SK-N-SH (cell line): ENCODE measurements around the gene MYO18B. TPM values are rescaled to one million over a fixed set of nuclear protein-coding genes. Genes with fewer than 3 reads are reported as not detected.

Source experiments
- CTCF ChIA-PET: fragments of 300-600, 350-600 bp; formaldehyde crosslinking; extraction: SDS; loops from one replicate; lab custom pipeline; 2021; lab: Yijun Ruan, JAX
- POLR2A ChIA-PET: fragments of 350-600 bp; sonication (Branson Sonifier 250); formaldehyde crosslinking; extraction: SDS; loops from one replicate; lab custom pipeline; 2020; ENCODE audit warnings: antibody characterized with exemption, inconsistent platforms; lab: Yijun Ruan, JAX
- DNase-seq: peaks from one replicate; pipeline ENCODE4 v3.0.0; 2012
- H2AFZ ChIP-seq: fragments of 200-600 bp; sonication (generic); 2 replicates; pipeline ENCODE4 v1.8.1; 2016; ENCODE audit warnings: antibody characterized with exemption, mild to moderate bottlenecking, low read depth
- H3F3A ChIP-seq: fragments of 200-600 bp; sonication (generic); replicated peaks from 2 replicates; pipeline ENCODE3; 2016; ENCODE audit warnings: antibody characterized with exemption, mild to moderate bottlenecking; ENCODE audit not compliant: insufficient read depth
- H3K27ac ChIP-seq, 2 experiments: fragments of 200-500 bp in 1 of 2; fragments of 200-600 bp in 1 of 2; sonication (Bioruptor generic) in 1 of 2; sonication (generic), shearing (Covaris generic) in 1 of 2; 2 replicates each; pipeline versions ENCODE4 v1.5.1 to v1.6.1; 2014 to 2016; ENCODE audit warnings: low read depth in 2 of 2, inconsistent platforms in 1 of 2, low read length in 1 of 2, mild to moderate bottlenecking in 1 of 2, mixed read lengths in 1 of 2
- H3K27me3 ChIP-seq: fragments of 200-600 bp; sonication (generic), shearing (Covaris generic); 2 replicates; pipeline ENCODE4 v1.6.1; 2016; ENCODE audit warnings: mixed run types; ENCODE audit not compliant: insufficient read depth
- H3K36me3 ChIP-seq, 2 experiments: fragments of 200-500 bp in 1 of 2; fragments of 200-600 bp in 1 of 2; sonication (Bioruptor generic) in 1 of 2; sonication (generic) in 1 of 2; replicated peaks in 1 of 2; 2 replicates each; pipeline versions ENCODE3 to v1.5.1; 2014 to 2016; ENCODE audit warnings: low read length in 1 of 2, mild to moderate bottlenecking in 1 of 2; ENCODE audit not compliant: insufficient read depth in 2 of 2, control insufficient read depth in 1 of 2
- H3K4me1 ChIP-seq, 2 experiments: fragments of 200-500 bp in 1 of 2; fragments of 200-600 bp in 1 of 2; sonication (Bioruptor generic) in 1 of 2; sonication (generic), shearing (Covaris generic) in 1 of 2; 2 replicates each; pipeline versions ENCODE4 v1.5.1 to v1.6.1; 2014 to 2016; ENCODE audit warnings: low read depth in 1 of 2, low read length in 1 of 2, mixed run types in 1 of 2; ENCODE audit not compliant: insufficient read depth in 2 of 2, control insufficient read depth in 1 of 2
- H3K4me2 ChIP-seq: fragments of 200-600 bp; sonication (generic), shearing (Covaris generic); 2 replicates; pipeline ENCODE4 v1.6.1; 2017; ENCODE audit warnings: mixed run types
- H3K4me3 ChIP-seq, 2 experiments: fragments of 200-500 bp in 1 of 2; fragments of 200-600 bp in 1 of 2; sonication (Bioruptor generic) in 1 of 2; sonication (generic), shearing (Covaris generic) in 1 of 2; 2 replicates each; pipeline versions ENCODE4 v1.5.1 to v1.8.1; 2014 to 2016; ENCODE audit warnings: low read depth in 2 of 2, inconsistent platforms in 1 of 2, low read length in 1 of 2, mild to moderate bottlenecking in 1 of 2, mixed read lengths in 1 of 2, moderate library complexity in 1 of 2
- H3K79me2 ChIP-seq: fragments of 200-600 bp; sonication (generic); 2 replicates; pipeline ENCODE4 v1.8.1; 2017; ENCODE audit warnings: mild to moderate bottlenecking; ENCODE audit not compliant: insufficient read depth
- H3K9ac ChIP-seq: fragments of 200-600 bp; sonication (generic); 2 replicates; pipeline ENCODE4 v1.6.1; 2017; ENCODE audit warnings: mixed run types
- H3K9me2 ChIP-seq: fragments of 200-600 bp; sonication (generic); 2 replicates; pipeline ENCODE4 v1.6.1; 2017; ENCODE audit warnings: mixed run types
- H3K9me3 ChIP-seq: fragments of 200-600 bp; sonication (generic); 2 replicates; pipeline ENCODE4 v1.6.1; 2017; ENCODE audit warnings: mixed run types, mild to moderate bottlenecking, moderate library complexity
- H4K20me1 ChIP-seq: fragments of 200-600 bp; sonication (generic); 2 replicates; pipeline ENCODE4 v1.6.1; 2017; ENCODE audit warnings: mild to moderate bottlenecking, mixed run types; ENCODE audit not compliant: insufficient read depth
- EZH2phosphoT487 ChIP-seq: fragments of 200-600 bp; sonication (generic); IDR thresholded peaks from 2 replicates; pipeline ENCODE4 v1.6.1; 2017; ENCODE audit warnings: low read depth, mixed run types, mild to moderate bottlenecking, antibody characterized with exemption, moderate library complexity, borderline replicate concordance
- FOSL2 ChIP-seq: IDR thresholded peaks from 2 replicates; pipeline ENCODE4 v1.4.0; 2012; ENCODE audit warnings: low read depth, mild to moderate bottlenecking, moderate library complexity, borderline replicate concordance
- IRF3 ChIP-seq: fragments of 150-350 bp; IDR thresholded peaks from 2 replicates; pipeline ENCODE4 v1.6.1; 2016; ENCODE audit warnings: mild to moderate bottlenecking, low read depth, low read length
- MEF2A ChIP-seq: IDR thresholded peaks from 2 replicates; pipeline ENCODE4 v1.4.0; 2012; ENCODE audit warnings: low read depth, borderline replicate concordance
- MXI1 ChIP-seq: IDR thresholded peaks from 2 replicates; pipeline ENCODE4 v1.6.1; 2012; ENCODE audit warnings: mild to moderate bottlenecking, low read depth, low read length, improper control_type of control experiment
- PBX3 ChIP-seq: IDR thresholded peaks from 2 replicates; pipeline ENCODE4; 2012
- POLR2AphosphoS5 ChIP-seq: IDR thresholded peaks from 2 replicates; pipeline ENCODE4 v1.6.1; 2012; ENCODE audit warnings: low read depth, low read length
- RCOR1 ChIP-seq: fragments of 150-350 bp; IDR thresholded peaks from 2 replicates; pipeline ENCODE4 v1.6.1; 2017; ENCODE audit warnings: antibody characterized with exemption, low read length
- RFX5 ChIP-seq: IDR thresholded peaks from 2 replicates; pipeline ENCODE4 v1.6.1; 2012; ENCODE audit warnings: mild to moderate bottlenecking, improper control_type of control experiment, low read length
- TAF1 ChIP-seq: IDR thresholded peaks from 2 replicates; pipeline ENCODE4 v1.6.1; 2012; ENCODE audit warnings: low read depth, mild to moderate bottlenecking, low read length, moderate library complexity, borderline replicate concordance
- TEAD4 ChIP-seq: IDR thresholded peaks from 2 replicates; pipeline ENCODE4 v1.4.0; 2012; ENCODE audit warnings: mild to moderate bottlenecking, borderline replicate concordance; ENCODE audit not compliant: insufficient read depth
- USF2 ChIP-seq: fragments of 150-350 bp; IDR thresholded peaks from 2 replicates; pipeline ENCODE4 v1.6.1; 2017; ENCODE audit warnings: antibody characterized with exemption, low read length, low read depth, borderline replicate concordance
- WGBS: methylation state at CpG from one replicate; pipeline ENCODE4 v1.1.6; 2017; ENCODE audit warnings: low lambda C conversion rate; 5-methylcytosine and 5-hydroxymethylcytosine counted together
- polyA plus RNA-seq, 3 experiments: library from polyadenylated mRNA; depleted of rRNA; stranded (reverse); fragments of >200 nt; gene quantifications; 2 replicates each; pipeline ENCODE4 v1.2.3, GENCODE V29; 2012
- TF ChIP-seq, protein P1 (sequence below): IDR thresholded peaks from 2 replicates; pipeline ENCODE4 v1.6.1; 2012; ENCODE audit warnings: mild to moderate bottlenecking, low read depth, low read length, moderate library complexity

The MYO18B gene
- polyA plus RNA-seq, 1 of the 3 experiments (the other 2 are of a cell fraction): 0.05 TPM

DNA sequence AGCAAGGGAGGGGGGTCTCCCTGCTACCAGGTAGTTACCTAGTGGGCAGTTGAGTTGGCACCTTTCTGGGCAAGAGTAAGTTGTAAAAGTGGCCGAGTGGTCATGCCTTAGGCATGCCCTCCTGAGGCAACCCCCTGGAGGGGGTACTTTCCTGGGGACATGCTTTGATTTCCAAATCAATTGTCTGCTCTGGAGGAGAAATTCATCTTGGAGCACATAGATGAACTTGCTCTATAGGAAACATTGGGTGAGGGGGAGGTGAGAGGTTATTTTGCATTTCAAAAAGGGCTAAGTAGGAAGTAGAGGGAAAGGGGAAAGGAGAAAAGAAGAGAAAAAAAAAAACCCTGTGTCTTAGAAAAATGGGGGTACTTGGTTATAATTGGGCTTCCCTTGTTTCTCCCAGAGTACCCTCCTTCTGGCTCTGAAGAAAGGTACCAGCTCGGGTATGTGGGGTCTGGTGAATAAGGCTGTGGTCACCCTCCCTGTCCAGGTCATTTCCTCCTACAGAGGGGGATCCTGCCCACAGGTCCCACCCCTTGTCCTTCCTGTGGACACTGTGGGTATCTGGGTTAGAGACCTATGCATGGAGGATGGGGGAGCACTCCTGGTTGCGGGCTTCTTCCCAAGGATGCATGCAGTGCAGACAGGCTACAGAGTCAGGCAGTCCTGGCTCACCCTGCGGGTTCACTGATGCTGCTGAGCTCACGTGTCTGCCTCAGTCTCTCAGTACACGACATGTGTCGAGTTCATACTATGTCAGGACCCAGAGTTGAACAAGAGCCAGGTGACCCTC is 193.5 kb downstream of the MYO18B start:
- Histone ChIP-seq H3F3A (no peaks in the 10 kb centered on the region), H3K27ac (peak overlapping the region in 1 of 2 experiments; percentile 59; a peak in 2 of 4 replicates), H3K4me1 (peaks cover 0 to 15% of the 10 kb centered on the region in 2 experiments; a peak in 1 of 4 replicates), H4K20me1 (no peaks in the 10 kb centered on the region), H3K9me2 (no peaks in the 10 kb centered on the region), H3K4me2 (no peak overlapping the region), H3K36me3 (no peaks in the 10 kb centered on the region), H2AFZ (no peak overlapping the region), H3K79me2 (no peaks in the 10 kb centered on the region), H3K4me3 (no peak overlapping the region), H3K9me3 (no peaks in the 10 kb centered on the region), H3K27me3 (no peaks in the 10 kb centered on the region), H3K9ac (no peak overlapping the region)
- ChIA-PET CTCF (interaction anchor here (1.2 kb wide), 1 partner anchor 32 kb away, joined by 4 read pairs; no protein-coding TSS in a partner anchor), POLR2A (no interaction called here)
- 25% methylated on average over 7 of the region's 7 CpGs for WGBS
- no peak for DNase-seq
- TF ChIP-seq TEAD4 (no peak), RFX5 (no peak), USF2 (no peak), MXI1 (no peak), POLR2AphosphoS5 (no peak), MEF2A (no peak), RCOR1 (no peak), PBX3 (no peak), FOSL2 (no peak), EZH2phosphoT487 (no peak), IRF3 (no peak), TAF1 (no peak)
- TF ChIP-seq, protein P1, sequence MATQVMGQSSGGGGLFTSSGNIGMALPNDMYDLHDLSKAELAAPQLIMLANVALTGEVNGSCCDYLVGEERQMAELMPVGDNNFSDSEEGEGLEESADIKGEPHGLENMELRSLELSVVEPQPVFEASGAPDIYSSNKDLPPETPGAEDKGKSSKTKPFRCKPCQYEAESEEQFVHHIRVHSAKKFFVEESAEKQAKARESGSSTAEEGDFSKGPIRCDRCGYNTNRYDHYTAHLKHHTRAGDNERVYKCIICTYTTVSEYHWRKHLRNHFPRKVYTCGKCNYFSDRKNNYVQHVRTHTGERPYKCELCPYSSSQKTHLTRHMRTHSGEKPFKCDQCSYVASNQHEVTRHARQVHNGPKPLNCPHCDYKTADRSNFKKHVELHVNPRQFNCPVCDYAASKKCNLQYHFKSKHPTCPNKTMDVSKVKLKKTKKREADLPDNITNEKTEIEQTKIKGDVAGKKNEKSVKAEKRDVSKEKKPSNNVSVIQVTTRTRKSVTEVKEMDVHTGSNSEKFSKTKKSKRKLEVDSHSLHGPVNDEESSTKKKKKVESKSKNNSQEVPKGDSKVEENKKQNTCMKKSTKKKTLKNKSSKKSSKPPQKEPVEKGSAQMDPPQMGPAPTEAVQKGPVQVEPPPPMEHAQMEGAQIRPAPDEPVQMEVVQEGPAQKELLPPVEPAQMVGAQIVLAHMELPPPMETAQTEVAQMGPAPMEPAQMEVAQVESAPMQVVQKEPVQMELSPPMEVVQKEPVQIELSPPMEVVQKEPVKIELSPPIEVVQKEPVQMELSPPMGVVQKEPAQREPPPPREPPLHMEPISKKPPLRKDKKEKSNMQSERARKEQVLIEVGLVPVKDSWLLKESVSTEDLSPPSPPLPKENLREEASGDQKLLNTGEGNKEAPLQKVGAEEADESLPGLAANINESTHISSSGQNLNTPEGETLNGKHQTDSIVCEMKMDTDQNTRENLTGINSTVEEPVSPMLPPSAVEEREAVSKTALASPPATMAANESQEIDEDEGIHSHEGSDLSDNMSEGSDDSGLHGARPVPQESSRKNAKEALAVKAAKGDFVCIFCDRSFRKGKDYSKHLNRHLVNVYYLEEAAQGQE: no peak
